Astrocyte of the spinal cord (primary cell): ENCODE results near the gene ATP13A2.

Experiments used
- DNase-seq: peaks from one replicate; pipeline ENCODE4 v3.0.0; 2011; ENCODE audit warnings: low read depth, low spot score
- H3K4me3 ChIP-seq: 2 replicates; pipeline ENCODE4 v1.5.1; 2011; ENCODE audit warnings: low read depth, mild to moderate bottlenecking, low read length, moderate library complexity
- CTCF ChIP-seq: IDR thresholded peaks from 2 replicates; pipeline ENCODE4 v1.5.1; 2012; ENCODE audit warnings: low read depth, mild to moderate bottlenecking, low read length, inconsistent platforms
- in situ Hi-C: cut with HindIII; loops from 2 replicates; pipeline ENCODE4 v1.10.0; 2017; ENCODE audit warnings: low sequenced_read_pairs

Gene ATP13A2

GRCh38 chr1:17023573-17023972 is 11.8 kb upstream of the ATP13A2 start:
- in situ Hi-C loops, result no loop called here
- no peak for TF ChIP-seq CTCF
- no peak for DNase-seq
- no peak overlapping the region for H3K4me3 ChIP-seq

DNA sequence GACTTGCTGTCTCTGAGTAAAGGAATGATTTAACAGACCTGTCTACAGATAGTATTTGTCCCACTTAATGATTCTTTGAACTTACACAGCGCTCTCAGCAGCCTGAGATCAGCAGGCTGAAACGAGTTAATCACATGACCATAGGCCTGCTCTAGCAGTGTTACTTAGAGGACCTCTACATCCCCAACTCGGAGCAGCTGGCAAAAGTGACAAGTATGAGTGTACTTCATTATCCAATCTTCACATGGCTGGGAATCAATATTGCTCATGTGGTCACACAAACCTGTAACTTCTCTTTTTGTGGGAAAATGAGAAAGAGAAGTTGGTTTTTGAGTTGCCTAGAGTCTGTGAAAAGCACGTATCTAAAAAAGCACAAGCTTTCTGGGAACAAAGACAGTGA is 11.4 kb upstream of the ATP13A2 start:
- in situ Hi-C loops, result no loop called here
- H3K4me3 ChIP-seq, result no peak overlapping the region
- DNase-seq, result no peak
- TF ChIP-seq CTCF, result no peak

GRCh38 chr1:17021896-17022295 is 10.2 kb upstream of the ATP13A2 start:
- H3K4me3 ChIP-seq, result no peak overlapping the region
- DNase-seq, result no peak
- no peak for TF ChIP-seq CTCF
- in situ Hi-C loops, result no loop called here

- no peak for DNase-seq
- no peak for TF ChIP-seq CTCF
- H3K4me3 ChIP-seq, result no peak overlapping the region
- in situ Hi-C loops, result no loop called here
Observed at GRCh38 chr1:17020502-17020901, 8.8 kb upstream of the ATP13A2 start.

- no peak for TF ChIP-seq CTCF
- no peak for DNase-seq
- in situ Hi-C loops, result no loop called here
Observed at GRCh38 chr1:17018849-17019248, 7.1 kb upstream of the ATP13A2 start.

GRCh38 chr1:17017435-17017834 is 5.7 kb upstream of the ATP13A2 start:
- in situ Hi-C loops, result no loop called here
- H3K4me3 ChIP-seq, result no peak overlapping the region
- DNase-seq, result no peak
- TF ChIP-seq CTCF, result no peak

More at GRCh38 chr1:17018849-17019248, 7.1 kb upstream of the ATP13A2 start:
- no peak overlapping the region for H3K4me3 ChIP-seq

DNA sequence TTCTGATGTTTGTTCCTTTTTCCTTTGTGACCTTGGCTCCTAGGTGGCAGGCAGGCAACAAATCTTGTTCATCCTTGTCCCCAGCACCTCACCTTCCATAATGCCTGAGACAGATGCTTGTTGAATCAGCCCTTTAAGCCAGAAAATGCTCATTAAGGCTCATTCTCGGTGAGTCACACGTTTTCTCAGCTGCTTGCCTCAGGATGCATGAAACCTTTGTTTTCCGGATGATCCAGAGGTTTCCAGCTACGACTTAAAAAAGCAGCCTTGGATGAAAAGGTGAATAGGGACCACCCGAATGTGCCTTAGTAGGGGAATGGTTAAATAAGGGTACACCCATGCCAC is 4.6 kb upstream of the ATP13A2 start:
- no peak overlapping the region for H3K4me3 ChIP-seq
- in situ Hi-C loops, result no loop called here
- no peak for TF ChIP-seq CTCF
- DNase-seq, result peak; percentile 77
